Stimulated activated CD4-positive, alpha-beta T cell treated with anti-CD3 and anti-CD28 coated beads, Interleukin-1b, Interleukin-23, amount 100 ng/mL, for 24 hours (primary cell): Measurements from ENCODE around the gene CDC42EP2.
A peak's percentile ranks its signal among the peaks of the same experiment; 100 is the strongest.
"Not testable (repeated sequence)": the region's sequence is repeated elsewhere in the genome, so short reads cannot be mapped to it uniquely, and the experiment has no call there.

Source experiments
- DNase-seq, 4 experiments: peaks; one replicate each; pipeline ENCODE4 v3.0.0-alpha.2; 2020; ENCODE audit warnings: low read depth in 4 of 4, low spot score in 1 of 4

The CDC42EP2 gene

GRCh38 chr11:65317025-65317786 is 2.5 kb downstream of the CDC42EP2 start:
- no peak for DNase-seq

- no peak for DNase-seq
These were observed 5.9 kb downstream of the CDC42EP2 start for GRCh38 chr11:65320386-65321075.

- DNase-seq, result no peak
These were observed 6.4 kb downstream of the CDC42EP2 start for GRCh38 chr11:65321076-65321475.

GRCh38 chr11:65321828-65322485 is 7.3 kb downstream of the CDC42EP2 start:
- no peak for DNase-seq

GRCh38 chr11:65323813-65324212 is 9.1 kb downstream of the CDC42EP2 start:
- no peak for DNase-seq

GRCh38 chr11:65325435-65325834 is 10.8 kb downstream of the CDC42EP2 start:
- no peak for DNase-seq

DNA sequence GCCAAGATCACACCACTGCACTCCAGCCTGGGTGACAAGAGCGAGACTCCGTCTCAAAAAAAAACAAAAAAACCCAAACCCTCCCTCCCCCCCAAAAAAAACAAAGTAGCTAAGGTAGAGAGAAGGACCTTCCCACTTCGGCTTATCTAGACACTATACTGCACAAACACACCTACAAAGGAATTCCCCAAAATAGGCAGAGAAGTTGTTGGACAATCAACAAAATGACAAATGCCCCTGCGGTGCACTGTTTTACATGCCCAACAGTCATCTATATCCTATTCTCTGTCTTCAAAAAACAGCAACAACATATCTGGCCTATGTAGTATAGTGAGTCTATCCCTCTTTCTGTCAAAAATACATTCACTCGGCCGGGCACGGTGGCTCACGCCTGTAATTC is 12.4 kb downstream of the CDC42EP2 start:
- no peak for DNase-seq

DNA sequence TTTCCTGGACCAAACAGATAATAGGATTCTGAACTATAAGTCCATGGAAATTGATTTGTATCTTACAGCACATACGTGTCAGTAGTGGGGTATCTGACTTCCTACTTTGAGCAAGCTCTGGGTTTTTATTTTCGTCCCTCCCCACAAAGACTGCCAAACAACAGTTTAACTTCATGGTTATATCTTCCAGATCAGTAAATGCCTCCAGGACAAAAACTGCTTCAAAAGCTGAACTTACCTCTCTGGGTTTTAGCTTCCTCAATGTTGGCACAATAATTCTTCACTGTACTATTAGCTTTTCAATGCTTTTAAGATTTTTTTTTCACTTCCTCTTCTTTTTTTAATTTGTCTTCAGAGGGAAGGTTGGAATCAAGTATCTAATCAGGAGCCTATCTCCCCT is 14.8 kb downstream of the CDC42EP2 start:
- no peak for DNase-seq

GRCh38 chr11:65329944-65330403 is 15.3 kb downstream of the CDC42EP2 start:
- peak; percentile 78 to 95 (median 86) for DNase-seq

DNA sequence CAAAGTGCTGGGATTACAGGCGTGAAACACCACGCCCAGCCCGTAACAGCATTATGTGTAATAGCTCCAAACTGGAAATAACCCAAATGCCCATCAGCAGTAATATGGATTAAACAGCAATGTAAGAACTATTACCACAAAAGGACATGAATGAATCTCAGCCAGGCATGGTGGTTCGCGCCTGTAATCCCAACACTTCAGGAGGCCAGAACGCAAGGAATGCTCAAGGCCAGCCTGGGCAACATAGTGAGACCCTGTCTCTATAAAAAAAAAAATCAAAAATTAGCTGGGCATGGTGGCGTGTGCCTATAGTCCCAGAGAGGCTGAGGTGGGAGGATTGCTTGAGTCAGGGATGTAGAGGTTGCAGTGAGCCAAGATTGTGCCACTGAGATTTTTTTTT is 15.9 kb downstream of the CDC42EP2 start:
- DNase-seq, result no peak

DNA sequence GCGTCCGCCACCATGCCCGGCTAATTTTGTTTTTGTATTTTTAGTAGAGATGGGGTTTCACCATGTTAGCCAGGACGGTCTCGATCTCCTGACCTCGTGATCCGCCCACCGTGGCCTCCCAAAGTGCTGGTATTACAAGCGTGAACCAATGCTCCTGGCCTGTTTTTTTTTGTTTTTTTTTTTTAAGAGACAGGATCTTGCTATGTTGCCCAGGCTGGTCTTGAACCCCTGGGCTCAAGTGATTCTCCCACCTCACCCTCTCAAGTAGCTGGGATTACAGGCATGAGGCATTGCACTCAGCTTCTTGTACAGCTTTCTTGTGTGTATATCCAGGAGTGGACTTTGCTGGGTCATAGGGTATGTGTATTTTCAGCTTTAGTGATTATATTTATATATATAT is 17.9 kb downstream of the CDC42EP2 start:
- DNase-seq, result not testable (repeated sequence)

DNA sequence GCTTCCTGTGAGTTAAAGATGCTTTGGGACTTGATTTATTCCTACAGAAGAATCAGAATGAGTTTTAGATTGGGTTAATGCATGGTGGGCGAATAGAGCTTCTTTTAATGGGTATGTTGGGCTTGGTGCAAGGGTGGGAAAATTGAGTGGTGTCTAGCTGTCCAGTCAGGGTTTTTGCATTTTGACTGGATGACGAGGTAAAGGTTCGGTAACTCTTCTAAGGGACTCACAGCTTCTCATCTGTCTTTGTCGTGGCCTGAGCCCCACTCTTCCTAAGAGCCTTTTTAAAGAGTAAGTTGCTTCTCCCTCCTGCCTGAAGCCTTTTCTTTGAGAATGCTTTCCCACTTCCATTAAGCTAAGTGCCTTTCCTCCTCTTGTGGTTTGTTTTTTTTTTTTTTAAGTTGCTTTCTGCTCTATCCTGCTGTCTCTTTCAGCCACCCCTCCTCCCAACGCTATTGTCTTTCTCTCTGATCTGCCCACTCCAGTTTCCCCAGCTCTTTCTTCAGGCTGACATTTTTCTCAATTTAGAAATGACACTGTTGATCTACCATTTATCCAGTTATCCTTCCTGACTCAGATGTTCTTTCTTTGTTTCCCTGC is 20.1 kb downstream of the CDC42EP2 start:
- DNase-seq, result no peak

DNA sequence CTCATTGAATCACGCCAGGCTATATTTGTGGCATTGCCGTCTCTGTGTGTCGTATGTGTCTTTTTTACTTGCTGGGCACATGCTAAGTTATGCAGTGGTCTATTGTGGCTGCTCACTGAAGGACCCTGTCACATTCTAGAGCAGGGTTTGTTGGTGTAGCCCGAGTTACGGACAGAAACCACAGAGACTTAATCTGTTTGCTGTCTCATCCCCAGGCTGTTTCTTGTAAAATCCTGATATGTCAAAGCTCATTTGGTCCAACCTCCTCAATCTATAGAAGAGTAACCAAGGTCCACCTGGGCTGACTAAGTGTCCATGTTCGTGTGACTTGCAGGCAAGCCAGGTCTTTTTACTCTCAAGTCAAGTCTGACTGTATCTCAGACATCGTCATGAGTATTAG is 24.0 kb downstream of the CDC42EP2 start:
- DNase-seq, result no peak

DNA sequence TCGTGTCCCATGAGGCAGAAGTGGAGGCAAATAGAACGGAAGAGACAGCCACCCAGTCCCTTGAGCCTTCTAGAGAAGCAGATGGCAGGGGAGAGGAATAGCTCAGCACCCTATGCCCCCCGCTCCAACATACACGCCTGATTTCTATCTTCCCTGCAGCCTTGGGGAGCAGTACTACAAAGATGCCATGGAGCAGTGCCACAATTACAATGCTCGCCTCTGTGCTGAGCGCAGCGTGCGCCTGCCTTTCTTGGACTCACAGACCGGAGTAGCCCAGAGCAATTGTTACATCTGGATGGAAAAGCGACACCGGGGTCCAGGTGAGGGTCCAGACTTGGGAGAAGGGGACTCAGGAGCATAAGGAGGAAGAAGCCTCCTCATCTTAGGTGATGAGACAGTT is 25.6 kb downstream of the CDC42EP2 start:
- no peak for DNase-seq

DNA sequence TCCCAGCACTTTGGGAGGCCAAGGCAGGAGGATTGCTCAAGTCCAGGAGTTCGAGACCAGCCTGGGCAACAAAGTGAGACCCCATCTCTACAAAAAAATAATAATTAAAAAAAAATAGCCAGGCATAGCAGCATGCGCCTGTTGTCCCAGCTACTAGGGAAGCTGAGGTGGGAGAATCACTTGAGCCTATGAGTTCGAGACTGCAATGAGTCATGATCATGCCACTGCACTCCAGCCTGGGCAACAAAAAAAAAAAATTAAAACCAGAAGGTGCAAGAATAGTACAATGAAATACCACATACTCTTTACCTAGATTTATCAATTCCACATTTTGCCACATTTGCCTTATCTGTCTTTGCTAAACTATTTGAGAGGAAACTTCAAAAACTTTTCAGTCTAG is 27.2 kb downstream of the CDC42EP2 start:
- no peak for DNase-seq

DNA sequence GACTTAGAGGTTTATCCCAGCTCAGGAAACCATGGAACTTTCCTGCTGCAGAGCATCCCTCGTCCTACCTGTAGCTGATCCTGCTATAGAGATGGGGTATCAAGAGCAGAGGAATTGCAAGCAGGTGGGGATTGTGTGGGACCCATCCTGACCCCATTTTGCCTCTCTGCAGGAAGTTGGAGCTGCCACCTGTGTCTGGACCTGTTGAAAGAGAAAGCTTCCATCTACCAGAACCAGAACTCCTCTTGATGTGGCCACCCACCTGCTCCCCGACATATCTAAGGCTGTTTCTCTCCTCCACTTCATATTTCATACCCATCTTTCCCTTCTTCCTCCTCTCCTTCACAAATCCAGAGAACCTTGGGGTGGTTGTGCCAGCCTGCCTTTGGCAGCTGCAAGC is 36.8 kb downstream of the CDC42EP2 start:
- DNase-seq, result no peak

DNA sequence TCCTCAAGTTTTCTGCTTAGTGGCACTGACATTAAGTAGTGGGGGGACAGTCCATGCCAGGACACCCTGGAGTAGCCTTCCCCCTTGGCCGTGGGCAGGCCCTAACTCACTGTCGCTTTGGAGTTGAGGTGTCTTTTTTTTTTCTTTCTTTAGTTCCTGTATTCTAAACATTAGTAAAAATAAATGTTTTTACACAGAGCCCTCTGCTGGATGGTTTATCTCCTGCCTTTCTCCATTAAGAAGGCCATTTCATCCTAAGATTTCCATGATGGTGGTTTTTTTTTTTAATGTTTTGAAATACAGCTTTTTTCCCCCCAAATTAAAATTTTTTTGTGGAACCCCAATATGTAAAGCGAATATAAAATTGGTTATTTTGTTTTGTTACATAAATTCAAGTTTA is 38.1 kb downstream of the CDC42EP2 start:
- DNase-seq, result no peak

DNA sequence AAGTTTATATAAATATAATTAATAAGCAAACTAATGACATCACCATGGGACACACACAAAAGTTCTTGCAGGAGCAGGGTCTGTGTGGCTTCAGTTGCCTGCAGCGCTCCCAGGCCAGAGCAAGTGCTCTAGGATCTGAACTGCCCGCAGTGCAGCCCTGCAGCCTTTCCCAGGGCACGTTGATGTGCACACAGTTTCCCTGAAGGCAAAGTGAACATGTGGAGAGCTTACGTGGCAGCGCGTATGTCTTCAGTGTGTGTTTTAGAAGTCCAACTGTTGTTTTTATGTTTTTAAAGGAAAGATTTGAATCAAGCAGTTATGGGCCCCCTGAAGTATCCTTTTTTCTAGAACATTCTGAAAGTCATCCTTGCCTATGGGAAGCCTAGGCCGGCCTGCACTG is 38.7 kb downstream of the CDC42EP2 start:
- no peak for DNase-seq

- no peak for DNase-seq
These were observed 39.2 kb downstream of the CDC42EP2 start for GRCh38 chr11:65353900-65354264.

DNA sequence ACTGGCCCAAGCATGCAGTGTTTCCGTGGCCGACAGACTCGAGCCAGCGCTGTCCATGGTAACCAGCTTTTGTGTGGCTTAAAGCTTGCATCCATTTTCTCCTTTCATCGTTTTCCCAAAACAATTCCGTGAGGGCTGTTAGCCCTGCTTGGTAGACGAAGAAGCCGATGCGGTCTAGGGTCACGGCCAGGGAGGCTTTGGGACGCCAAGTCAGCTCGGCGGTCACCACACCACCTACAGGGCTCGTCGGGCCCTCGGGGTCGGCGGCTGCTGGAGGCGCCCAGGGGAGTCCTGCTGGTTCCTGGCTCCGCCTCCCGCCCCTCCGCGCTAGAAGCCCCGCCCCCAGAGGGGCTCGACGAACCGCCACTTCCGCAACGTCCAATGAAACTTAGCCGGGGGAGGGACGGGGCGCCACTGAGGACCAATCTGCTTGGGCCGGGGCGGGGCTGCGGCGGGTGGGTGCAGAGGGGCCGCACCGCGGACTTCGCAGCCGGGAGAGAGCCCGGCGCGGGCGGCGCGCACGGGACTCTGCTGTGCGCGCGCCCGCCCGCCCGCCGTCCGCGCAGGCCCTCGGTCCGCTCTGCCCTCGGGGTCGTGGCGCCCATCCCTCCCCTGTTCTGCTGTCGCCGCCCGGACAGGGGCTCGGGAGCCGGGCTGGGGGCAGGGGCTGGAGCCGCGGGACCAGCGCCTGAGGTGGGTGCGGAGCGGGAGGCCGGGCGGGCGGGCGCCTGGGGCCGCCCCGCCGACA is 39.8 kb downstream of the CDC42EP2 start, which contains the start of gene TIGD3:
Gene TIGD3, plus strand, starts transcription at position 487 of the 748 bp plus-strand sequence. CDS start 1,058 bp downstream, outside the sequence.
- peak; percentile 91 to 99 (median 94) for DNase-seq
